PC-9 (cell line): ENCODE measurements around the gene ETS1. TPM values are rescaled to one million over a fixed set of nuclear protein-coding genes. Genes with fewer than 3 reads are reported as not detected.

ENCODE experiments used
- BruUV-seq: library from RNA; stranded (reverse); fragments of 400-500 nt; replicated peaks from 2 replicates; lab custom pipeline; 2021; lab: Mats Ljungman, UMichigan
- CTCF ChIA-PET: fragments of 300-600 bp; sonication (Branson Sonifier 250); formaldehyde crosslinking; loops from one replicate; lab custom pipeline; 2022; ENCODE audit warnings: antibody characterized with exemption; lab: Charles Lee
- POLR2A ChIA-PET: fragments of 300-600 bp; sonication (Branson Sonifier 250); formaldehyde crosslinking; loops from one replicate; lab custom pipeline; 2022; ENCODE audit warnings: antibody characterized with exemption; ENCODE audit not compliant: unreplicated experiment; lab: Charles Lee
- DNase-seq, 2 experiments: peaks; one replicate each; pipeline versions ENCODE4 v3.0.0 to v3.0.0-alpha.2; 2015 to 2022; ENCODE audit warnings: mixed read lengths in 1 of 2
- H2AFZ ChIP-seq: fragments of 200-600 bp; sonication (generic); 2 replicates; pipeline ENCODE4 v1.8.1; 2017; ENCODE audit warnings: antibody characterized with exemption
- H3F3A ChIP-seq: fragments of 200-600 bp; sonication (generic); 2 replicates; pipeline ENCODE4 v1.8.1; 2017; ENCODE audit warnings: antibody characterized with exemption, mild to moderate bottlenecking, low read depth; ENCODE audit not compliant: insufficient read depth
- H3K27ac ChIP-seq: fragments of 200-600 bp; sonication (generic); 2 replicates; pipeline ENCODE4 v1.6.1; 2016; ENCODE audit warnings: mixed run types
- H3K27me3 ChIP-seq: fragments of 200-600 bp; sonication (generic); 2 replicates; pipeline ENCODE4 v1.6.1; 2016; ENCODE audit warnings: low read depth, mixed run types; ENCODE audit not compliant: insufficient read depth
- H3K36me3 ChIP-seq: fragments of 200-600 bp; sonication (generic); 2 replicates; pipeline ENCODE4 v1.6.1; 2016; ENCODE audit warnings: low read depth, mixed run types
- H3K4me1 ChIP-seq: fragments of 200-600 bp; sonication (generic); replicated peaks from 2 replicates; pipeline ENCODE4 v1.6.1; 2016; ENCODE audit warnings: mixed run types; ENCODE audit not compliant: insufficient read depth
- H3K4me2 ChIP-seq: fragments of 200-600 bp; sonication (generic); 2 replicates; pipeline ENCODE4 v1.6.1; 2017; ENCODE audit warnings: mixed run types
- H3K4me3 ChIP-seq: fragments of 200-600 bp; sonication (generic); 2 replicates; pipeline ENCODE4 v1.6.1; 2016; ENCODE audit warnings: mixed run types
- H3K79me2 ChIP-seq: fragments of 200-600 bp; sonication (generic); 2 replicates; pipeline ENCODE4 v1.6.1; 2017; ENCODE audit warnings: low read depth, mixed run types
- H3K9me2 ChIP-seq: fragments of 200-600 bp; sonication (generic); 2 replicates; pipeline ENCODE4 v1.8.1; 2017; ENCODE audit warnings: mild to moderate bottlenecking; ENCODE audit not compliant: insufficient read depth
- H3K9me3 ChIP-seq: fragments of 200-600 bp; sonication (generic); 2 replicates; pipeline ENCODE4 v1.8.1; 2016; ENCODE audit warnings: low read depth; ENCODE audit not compliant: insufficient read depth
- H4K20me1 ChIP-seq: fragments of 200-600 bp; sonication (generic); 2 replicates; pipeline ENCODE4 v1.8.1; 2017; ENCODE audit not compliant: insufficient read depth
- EZH2 ChIP-seq: fragments of 200-600 bp; sonication (generic); IDR thresholded peaks from 2 replicates; pipeline ENCODE4 v1.8.0; 2017; ENCODE audit warnings: antibody characterized with exemption, low read depth
- intact Hi-C: fragments of 100-400 bp; cut with micrococcal nuclease; formaldehyde crosslinking; loops from one replicate; pipeline ENCODE4 v1.10.0; 2022; ENCODE audit not compliant: unreplicated experiment
- total RNA-seq: library from RNA; stranded (reverse); gene quantifications from 2 replicates; pipeline ENCODE4 v1.2.3, GENCODE V29; 2021
- TF ChIP-seq, protein P1 (sequence below): fragments of 200-600 bp; sonication (generic); conservative IDR thresholded peaks from 2 replicates; pipeline ENCODE4 v1.6.1; 2017; ENCODE audit warnings: mixed run types, antibody characterized with exemption, mild to moderate bottlenecking, moderate library complexity

The ETS1 gene
- total RNA-seq, 1 experiment from 2014 or later: 23.3 TPM

DNA sequence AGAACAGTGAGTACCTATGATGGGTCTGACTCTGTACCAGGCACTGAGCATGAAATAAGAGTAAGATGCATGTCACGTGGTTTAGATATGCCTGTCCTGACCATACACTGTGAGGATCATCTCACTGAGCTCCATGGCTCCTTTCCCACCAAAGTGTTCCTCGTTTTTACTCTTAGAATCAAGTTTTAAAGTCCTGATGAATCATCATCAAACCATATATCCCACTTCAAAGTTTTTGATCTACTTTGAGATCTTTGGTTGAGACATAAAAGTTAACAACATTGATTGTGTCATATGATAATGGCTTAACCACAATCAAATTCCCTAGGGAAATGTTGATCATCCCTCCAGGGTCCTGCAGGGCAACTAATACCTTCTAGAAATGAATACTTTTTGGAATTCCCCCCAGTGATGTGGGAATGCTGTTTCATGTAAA lies 12.8 kb downstream of the ETS1 start:
- intact Hi-C loops: no loop called here
- no TSS peak for BruUV-seq
- H3K27ac ChIP-seq: no peak overlapping the region

DNA sequence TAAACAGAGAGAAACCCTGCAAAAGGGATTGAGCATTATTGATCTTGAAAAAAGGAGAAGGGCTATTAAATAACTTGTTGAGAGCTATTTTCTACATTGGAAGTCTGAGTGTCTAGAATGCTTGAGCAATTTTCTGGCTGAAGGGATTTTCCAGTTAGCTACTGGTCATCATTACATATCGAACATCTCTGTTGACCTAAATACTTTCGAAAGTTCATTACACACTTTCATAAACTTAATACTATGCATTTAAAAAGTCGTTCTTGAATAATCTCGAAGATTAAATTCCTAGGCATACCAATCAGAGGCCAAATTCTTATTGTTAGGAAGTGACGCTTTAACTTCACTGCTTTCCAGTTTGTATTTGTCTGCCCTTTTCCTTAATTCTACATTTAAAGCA lies 13.7 kb downstream of the ETS1 start:
- TF ChIP-seq EZH2: no peak
- TF ChIP-seq, protein P1, sequence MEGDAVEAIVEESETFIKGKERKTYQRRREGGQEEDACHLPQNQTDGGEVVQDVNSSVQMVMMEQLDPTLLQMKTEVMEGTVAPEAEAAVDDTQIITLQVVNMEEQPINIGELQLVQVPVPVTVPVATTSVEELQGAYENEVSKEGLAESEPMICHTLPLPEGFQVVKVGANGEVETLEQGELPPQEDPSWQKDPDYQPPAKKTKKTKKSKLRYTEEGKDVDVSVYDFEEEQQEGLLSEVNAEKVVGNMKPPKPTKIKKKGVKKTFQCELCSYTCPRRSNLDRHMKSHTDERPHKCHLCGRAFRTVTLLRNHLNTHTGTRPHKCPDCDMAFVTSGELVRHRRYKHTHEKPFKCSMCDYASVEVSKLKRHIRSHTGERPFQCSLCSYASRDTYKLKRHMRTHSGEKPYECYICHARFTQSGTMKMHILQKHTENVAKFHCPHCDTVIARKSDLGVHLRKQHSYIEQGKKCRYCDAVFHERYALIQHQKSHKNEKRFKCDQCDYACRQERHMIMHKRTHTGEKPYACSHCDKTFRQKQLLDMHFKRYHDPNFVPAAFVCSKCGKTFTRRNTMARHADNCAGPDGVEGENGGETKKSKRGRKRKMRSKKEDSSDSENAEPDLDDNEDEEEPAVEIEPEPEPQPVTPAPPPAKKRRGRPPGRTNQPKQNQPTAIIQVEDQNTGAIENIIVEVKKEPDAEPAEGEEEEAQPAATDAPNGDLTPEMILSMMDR: no peak
- no peaks in the 10 kb centered on the region for H3K36me3 ChIP-seq
- H4K20me1 ChIP-seq: no peaks in the 10 kb centered on the region
- BruUV-seq: no TSS peak
- CTCF ChIA-PET: no interaction called here
- H3K9me2 ChIP-seq: no peaks in the 10 kb centered on the region
- no peak overlapping the region for H3K4me3 ChIP-seq
- DNase-seq: peak in 1 of 2 experiments; percentile 51
- intact Hi-C loops: no loop called here
- no peaks in the 10 kb centered on the region for H3K27me3 ChIP-seq
- POLR2A ChIA-PET: no interaction called here
- no peak overlapping the region for H2AFZ ChIP-seq
- no peaks in the 10 kb centered on the region for H3K9me3 ChIP-seq
- no peak overlapping the region for H3K27ac ChIP-seq
- H3K4me1 ChIP-seq: peaks cover 15% of the 10 kb centered on the region; the same call in 1 of the 2 replicates
- H3K79me2 ChIP-seq: no peaks in the 10 kb centered on the region
- no peaks in the 10 kb centered on the region for H3F3A ChIP-seq
- H3K4me2 ChIP-seq: 0 out of 2 replicates have a peak overlapping the region, but pooled peaks have one; percentile 5

More for the DNA sequence above, 12.8 kb downstream of the ETS1 start:
- POLR2A ChIA-PET: no interaction called here
- Histone ChIP-seq H3K27me3 (no peaks in the 10 kb centered on the region), H3K4me1 (peaks cover 15% of the 10 kb centered on the region; the same call in 1 of the 2 replicates), H3K9me2 (no peaks in the 10 kb centered on the region), H2AFZ (no peak overlapping the region), H3K9me3 (no peaks in the 10 kb centered on the region), H3K79me2 (no peaks in the 10 kb centered on the region), H3K4me3 (no peak overlapping the region), H4K20me1 (no peaks in the 10 kb centered on the region), H3K36me3 (no peaks in the 10 kb centered on the region), H3F3A (no peaks in the 10 kb centered on the region), H3K4me2 (no peak overlapping the region)
- TF ChIP-seq, protein P1: no peak
- TF ChIP-seq EZH2: no peak
- DNase-seq: no peak
- CTCF ChIA-PET: no interaction called here

DNA sequence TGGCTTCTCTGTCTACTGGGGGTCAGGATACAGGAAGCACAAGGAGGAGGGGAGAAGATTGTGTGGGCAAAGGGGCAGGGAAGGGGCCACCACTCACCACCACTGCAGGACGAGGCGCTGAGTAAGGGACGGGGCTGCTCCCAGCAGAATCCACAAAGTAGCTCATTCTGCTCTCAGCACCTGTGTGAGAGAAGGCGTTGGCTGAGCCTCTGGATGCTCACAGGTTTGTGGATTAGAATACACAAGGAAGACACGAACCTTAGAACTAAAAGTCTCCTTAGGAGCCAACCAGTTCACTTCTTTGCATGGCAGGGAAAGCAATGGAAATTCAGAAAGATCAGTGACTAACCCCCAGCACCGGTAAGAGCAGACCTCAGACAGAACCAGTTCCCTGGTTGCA lies 14.4 kb downstream of the ETS1 start:
- Histone ChIP-seq H3K27me3 (no peaks in the 10 kb centered on the region), H3K4me3 (no peak overlapping the region), H3K9me3 (no peaks in the 10 kb centered on the region), H3K79me2 (no peaks in the 10 kb centered on the region), H3K4me2 (no peak overlapping the region), H2AFZ (no peak overlapping the region), H3F3A (no peaks in the 10 kb centered on the region), H3K4me1 (peaks cover 15% of the 10 kb centered on the region; the same call in 1 of the 2 replicates), H4K20me1 (no peaks in the 10 kb centered on the region), H3K27ac (no peak overlapping the region), H3K9me2 (no peaks in the 10 kb centered on the region), H3K36me3 (no peaks in the 10 kb centered on the region)
- no peak for DNase-seq
- no TSS peak for BruUV-seq
- ChIA-PET CTCF (no interaction called here), POLR2A (interaction anchor here (0.7 kb wide), 1 partner anchor 68 kb away, joined by 3 read pairs; no protein-coding TSS in a partner anchor)
- TF ChIP-seq, protein P1: no peak
- no peak for TF ChIP-seq EZH2
- intact Hi-C loops: no loop called here
